GM21367 (cell line): ENCODE measurements around the gene CIB4.

Source experiments
- ATAC-seq: cut with Tn5 transposase; IDR thresholded peaks from one replicate; pipeline ENCODE4 v1.9.1; 2021; ENCODE audit not compliant: unreplicated experiment

Gene CIB4

DNA sequence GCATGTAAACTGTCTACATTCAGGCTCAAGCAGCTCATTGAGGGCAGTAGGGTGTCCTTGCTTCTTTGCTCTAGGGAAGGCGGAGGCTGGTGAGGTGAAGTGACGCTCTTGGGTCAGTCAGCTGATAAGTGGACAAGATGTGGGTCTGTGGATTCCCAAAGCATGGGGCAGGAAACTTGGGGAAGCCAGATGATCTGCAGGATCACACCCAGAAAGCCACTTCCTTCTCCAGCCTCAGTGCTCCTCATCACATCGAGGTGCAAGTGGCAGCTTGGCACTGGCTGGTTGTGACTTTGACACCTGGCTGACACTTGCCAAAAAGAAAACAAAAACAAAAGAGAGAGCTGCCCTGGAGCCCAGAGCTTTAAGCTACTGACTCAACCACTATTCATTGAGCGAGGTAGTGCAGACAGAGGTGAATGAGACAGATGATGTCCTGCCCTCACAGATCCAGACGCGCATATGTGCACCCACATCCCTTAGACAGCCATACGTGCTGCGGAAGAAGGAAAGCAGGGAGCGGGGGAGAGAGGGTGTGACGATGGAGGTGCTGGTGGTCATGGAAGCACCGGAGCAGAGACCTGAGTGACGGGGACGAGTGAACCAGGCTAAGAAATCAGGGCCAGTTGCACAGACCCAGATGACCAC is 3.1 kb upstream of the CIB4 start:
- ATAC-seq: no peak

DNA sequence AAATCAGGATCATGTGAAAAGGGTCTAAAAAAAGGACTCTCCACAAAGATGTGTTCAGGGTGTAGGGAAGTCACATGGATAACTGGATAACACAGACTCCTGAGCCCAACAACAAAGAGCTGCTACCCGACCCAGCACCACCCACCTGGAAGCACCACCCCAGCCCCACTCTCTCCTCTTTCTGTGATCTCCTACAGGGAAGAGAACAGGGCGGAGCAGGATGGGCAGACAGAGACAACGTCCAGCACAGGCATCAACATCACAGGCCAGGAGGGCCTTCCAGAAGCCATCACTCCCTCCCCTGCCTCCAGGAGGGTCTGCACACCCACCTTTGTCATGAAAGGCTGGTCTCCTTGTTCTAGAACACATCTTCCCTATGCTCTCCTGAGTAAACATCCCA is 1.3 kb upstream of the CIB4 start:
- ATAC-seq: no peak

DNA sequence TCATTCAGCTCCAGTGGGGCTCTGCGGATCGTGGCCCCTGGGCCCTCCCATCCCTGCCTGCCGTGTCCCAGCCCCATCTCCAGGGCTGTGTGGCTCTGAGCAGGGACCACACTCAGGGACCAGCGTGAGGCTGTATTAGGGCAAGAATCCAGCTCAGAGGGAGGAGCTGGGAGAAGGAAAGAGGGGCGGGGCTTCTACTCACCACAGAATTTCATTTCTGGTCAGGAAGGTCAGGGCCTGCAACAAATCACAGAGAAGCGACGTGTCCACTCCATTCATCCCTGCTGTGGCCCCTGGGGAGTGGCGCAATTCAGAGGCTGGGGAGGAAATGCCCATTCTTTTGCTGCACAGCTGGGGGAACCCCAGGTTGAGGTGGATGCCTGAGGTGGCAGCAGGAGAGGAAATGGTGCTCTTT is 828 bp downstream of the CIB4 start:
- ATAC-seq: no peak

DNA sequence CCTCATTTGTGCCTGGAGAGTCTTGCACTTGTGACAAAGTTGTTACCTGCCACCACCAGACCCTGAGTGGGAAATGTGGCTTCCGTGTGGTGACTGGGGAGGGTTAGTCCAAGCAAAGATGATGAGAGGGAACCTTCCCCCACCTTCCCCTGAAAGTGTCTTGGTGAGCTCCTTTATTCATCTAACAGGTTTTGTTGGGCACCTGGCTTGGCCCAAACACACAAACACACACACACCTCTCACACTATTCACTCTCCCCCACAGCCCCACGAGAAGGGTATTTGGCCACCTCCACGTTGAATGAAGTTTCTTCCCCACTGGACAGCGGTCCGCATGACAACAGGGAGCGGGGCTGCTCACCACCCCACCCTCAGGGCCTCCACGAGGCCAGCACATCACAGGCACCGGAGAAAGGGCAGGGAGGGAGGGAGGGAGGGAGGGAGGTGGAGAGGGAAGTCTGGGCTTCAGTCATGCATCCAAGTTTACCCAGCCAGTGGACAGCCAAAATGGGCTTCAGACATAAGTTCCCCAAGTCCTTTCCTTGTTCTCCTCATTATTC is 1.4 kb downstream of the CIB4 start:
- ATAC-seq: no peak

DNA sequence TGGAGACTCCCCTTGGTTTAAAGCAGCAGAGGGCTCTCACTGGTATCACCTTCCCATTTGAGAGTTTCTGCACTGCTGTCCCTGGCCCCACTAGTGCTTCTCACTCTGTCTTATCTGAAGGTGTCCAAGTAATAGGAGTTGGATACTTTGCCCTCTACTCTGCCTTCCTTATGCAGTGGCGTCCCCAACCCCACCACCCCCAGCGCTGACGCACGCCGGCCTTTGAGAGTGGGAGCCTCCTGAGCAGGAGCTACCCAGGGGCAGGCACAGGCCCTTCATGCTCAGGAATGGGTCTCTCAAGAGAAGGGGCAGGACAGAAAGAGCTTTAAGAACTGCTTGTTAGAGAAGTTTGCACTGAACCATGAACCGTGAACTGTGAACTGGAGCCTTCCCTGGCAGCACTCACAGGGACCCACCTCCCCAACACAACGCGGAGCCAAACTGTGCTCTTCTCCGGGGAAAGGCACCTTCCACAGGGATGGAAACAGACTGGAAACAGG is 3.3 kb downstream of the CIB4 start:
- ATAC-seq: no peak

DNA sequence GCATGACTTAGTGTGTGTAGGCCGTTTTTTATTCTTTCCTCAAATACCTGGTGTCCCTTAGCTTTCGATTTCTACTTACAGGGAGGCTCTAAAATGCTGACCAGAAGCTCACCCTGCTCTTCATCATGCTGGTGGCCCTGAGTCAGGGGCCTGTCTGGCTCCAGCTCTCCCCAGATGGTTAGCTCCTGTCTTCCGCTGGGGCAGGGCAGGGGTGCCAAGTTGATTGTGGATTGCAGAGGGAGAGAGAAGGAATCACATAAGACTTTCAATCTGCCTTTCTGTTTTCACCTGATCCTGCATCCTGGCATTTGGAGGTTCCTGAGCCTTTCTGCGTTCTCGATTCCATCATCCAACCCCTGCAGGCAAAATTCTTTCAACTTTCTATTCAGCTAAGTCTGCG is 4.2 kb downstream of the CIB4 start:
- ATAC-seq: no peak

DNA sequence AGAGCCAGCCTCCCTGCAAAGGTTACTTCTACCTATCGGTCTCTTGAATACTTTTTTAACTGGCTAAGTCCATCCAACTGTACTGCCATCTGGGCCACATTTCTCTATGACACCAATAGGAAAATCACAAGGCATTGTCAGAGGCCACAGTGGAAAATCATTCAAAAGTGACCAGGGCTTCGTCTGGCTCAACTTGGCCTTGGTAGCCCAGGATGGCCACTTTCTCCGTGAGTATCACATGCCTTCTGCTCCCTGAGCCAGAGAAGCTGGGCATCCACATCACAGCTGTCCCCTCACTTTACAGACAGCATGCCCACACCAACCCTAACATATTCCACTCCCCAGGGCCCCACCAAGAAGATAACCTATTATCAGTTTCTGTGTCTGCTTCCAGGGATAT is 5.8 kb downstream of the CIB4 start:
- ATAC-seq: no peak

DNA sequence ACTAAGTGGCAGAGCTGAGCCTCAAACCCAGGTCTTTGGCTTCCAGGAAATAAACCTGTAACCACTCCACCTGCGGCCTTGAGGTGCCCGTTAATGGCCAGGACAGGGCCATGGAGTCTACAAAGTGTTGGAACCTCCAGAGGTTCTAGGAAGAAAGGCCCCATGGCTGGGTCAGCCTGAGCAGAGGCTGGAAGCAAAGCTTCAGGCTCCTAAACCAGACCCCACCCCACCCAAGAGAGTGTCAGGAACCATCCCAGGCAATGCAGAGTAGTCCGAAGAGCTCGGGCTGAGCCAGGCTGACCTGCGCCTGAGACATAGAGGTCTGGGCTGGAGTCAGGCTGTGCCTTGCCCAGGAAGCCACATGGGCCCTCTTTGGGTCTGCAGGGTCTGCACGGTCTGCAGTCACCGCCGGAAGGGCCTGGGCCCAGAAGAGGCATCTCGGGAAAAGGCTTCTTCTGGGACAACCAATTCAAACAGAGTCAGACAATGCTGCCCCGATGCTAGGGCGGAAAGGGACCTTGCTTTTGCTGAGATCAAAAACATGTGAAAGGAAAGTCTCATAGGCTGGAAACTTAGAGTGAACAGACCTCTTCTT is 6.4 kb downstream of the CIB4 start:
- no peak for ATAC-seq

DNA sequence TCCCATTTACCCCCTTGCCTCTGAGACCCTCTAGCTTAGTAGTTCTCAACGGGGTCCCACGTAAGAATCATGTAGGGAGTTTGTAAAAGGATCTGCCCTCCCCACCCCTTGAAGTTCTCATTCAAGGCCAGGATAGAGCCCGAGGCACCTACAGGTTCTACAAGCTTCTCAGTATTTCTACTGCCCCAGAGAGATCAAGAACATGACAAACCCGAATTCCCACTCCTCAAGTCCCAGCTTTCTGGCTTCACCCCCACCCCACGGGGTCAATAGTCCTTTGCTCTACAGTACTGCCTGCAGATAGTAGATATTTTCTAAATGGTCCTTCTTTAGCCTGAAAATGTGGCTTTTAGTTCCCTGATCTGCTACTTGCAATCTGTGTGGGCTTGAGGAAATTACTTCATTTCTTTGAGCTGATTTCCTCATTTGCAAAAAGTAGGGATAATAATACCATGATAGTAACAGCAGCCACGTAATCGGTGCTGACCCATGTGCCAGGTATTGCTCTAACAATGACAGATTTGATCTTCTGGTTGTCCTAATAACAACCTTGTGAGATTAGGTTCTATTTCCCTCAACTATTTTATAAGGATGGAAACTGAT is 7.1 kb downstream of the CIB4 start:
- no peak for ATAC-seq

DNA sequence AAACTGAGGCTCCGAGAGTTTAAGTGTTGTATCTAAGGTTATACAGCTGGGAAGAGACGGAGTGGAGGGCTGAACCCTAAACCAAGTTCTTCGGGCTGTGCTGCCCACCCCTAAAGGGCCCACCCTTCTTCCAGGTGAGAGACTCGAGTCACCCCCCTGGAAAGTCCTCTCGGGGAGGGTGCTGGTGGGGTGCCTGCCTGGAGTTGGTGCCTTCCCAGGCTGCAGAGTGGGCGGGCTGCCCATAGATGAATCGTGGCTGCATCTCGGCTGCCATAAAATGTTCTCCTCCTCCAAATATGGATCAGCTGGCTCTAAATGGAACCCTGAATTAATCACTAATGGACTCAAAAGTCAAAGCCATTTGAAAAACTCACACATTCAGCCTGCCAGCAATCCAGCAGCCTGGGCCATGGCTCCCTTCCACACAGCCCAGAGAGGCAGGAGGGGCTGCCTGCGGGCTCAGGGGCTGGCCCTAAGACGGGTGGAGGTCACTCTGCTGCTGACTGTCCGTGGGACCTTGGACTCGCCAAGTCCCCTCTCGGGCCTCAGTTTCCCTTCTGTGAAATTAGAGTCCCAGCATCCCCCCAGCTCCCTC is 7.7 kb downstream of the CIB4 start:
- no peak for ATAC-seq

DNA sequence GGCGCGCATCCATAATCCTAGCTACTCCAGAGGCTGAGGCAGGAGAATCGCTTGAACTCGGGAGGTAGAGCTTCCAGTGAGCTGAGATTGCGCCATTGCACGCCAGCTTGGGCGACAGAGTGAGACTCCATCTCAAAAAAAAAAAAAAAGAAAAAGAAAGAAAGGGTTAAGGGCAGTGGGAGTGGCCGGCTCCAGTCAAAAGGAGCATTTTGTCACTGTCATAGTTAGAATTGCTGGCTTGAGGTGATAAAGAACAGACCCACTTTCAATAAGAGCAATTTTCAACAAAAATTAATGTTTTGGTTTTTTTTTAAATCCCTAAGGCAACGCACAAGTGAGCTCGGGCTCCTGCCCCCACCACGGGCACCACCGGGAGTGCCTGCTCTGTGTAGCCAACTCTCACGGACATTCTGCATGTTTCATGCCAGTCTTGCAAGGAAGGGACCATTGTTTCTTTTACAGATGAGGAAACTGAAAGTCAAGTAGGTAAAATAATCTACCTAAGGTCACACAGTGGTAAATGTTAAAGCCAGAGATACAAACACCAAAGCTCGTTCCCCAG is 8.5 kb downstream of the CIB4 start:
- no peak for ATAC-seq

DNA sequence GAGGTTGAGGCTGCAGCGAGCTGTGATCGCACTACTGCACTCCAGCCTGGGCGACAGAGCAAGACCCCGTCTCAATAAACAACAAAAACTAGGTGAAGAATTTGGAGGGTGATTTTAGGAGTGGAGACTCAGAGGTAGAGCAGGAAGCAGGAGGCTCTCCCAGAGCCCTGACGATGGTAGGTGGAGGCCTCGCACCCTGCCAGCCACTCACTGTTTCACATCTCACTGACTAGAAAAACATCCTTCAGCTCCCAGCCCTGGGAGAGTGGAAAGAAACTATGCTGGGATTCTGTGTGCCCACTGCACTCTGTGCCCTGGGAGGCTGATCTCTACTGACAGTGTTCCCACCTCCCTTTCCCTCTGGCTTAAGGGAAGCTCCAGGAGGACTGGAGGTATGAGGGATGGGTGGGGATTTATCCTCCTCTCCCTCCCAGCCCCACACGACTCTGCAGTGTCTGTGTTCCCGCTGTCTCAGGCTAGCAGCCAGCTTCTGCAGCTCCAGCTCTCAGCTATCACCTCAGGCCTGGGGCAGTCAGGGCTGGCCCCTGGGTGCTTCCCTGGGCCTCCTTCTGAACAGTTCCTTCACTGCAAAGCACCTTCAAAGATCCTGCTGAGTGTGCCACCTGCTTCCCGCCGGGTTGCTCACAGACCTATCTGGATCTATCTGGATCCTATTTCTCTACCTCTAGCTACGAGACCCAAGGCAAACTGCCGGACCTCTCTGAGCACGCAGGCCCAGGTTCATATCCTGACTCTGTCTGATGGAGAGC is 9.6 kb downstream of the CIB4 start:
- ATAC-seq: no peak

DNA sequence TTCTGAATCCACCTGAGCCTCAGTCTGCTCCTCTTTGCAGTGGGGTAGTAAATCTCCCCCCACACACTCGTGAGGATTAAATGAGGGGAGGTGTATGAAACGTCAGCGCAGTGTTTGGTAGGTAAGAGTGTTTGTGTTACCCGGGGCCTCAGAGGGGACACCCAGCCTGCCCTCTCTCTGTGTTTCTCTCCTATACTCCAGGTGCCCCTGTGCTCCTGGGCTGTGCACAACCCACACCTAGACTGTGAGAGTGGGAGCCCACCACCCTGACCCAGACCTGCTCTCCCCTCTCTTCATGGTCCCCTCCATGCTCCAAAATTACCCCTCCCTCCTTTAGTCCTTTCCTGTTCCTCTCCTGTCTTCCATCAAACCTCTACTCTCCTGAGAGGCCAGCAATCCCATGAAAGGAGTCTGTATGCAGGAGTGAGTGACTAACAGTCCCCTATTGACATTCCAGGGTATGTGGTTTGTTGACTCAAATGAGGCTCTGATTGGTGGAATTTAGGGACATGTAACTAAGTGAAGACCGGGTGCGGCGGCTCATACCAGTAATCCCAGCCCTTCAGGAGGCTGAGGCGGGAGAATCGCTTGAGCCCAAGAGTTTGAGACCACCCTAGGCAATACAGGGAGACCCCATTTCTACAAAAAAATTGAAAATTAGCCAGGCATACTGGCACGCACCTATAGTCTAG is 10.4 kb downstream of the CIB4 start:
- no peak for ATAC-seq

DNA sequence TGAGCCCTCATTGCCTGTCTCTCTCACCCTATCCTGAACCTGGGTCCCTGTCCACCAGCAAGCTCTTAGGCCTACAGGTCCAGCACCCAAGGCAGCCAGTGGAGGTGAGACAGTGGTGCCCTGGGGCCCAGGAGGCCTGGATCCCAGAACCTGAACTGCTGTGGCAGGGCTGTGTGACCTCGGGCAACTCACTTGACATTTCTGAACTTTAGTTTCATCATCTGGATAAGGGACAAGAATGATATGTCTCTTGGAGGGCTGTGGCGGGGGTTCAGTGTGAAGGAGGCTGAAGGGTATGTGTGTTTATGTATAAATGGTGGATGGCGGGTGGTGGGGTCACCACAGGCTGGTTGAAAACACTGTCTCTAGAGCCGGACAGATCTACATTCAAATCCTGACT is 10.9 kb downstream of the CIB4 start:
- ATAC-seq: no peak

DNA sequence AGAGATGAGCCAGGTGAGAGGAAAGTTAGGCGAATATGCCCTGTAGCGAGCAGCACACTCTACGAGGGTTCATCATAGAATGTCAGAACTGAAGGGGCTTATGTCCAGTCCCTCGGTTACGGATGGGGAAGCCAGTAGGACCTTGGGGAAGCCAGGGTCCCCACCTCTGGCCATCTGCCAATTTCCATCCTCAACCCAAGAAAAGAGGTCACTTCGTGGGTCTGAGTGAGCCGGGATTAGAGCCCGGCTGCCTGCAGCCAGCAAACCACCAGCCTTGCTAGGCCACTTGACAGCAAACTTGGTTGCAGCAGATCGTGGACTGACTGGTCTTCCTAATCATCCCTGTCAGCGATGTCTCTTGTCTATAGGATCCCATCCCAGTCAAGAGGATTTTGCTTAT is 11.4 kb downstream of the CIB4 start:
- ATAC-seq: no peak

DNA sequence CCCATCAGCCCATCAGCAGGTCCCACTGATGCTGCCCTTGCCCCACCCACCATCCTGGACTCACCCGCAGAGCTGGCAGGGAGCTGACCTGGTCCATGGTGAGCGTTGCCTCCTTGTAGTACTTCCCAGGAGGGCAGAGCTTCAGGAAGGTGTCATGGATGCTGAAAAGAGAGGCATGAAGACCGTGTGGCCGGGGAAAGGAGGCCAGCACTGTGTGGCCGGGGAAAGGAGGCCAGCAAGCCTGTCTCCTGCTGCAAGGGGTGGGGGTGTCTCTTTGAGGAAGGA is 11.9 kb downstream of the CIB4 start:
- ATAC-seq: no peak

DNA sequence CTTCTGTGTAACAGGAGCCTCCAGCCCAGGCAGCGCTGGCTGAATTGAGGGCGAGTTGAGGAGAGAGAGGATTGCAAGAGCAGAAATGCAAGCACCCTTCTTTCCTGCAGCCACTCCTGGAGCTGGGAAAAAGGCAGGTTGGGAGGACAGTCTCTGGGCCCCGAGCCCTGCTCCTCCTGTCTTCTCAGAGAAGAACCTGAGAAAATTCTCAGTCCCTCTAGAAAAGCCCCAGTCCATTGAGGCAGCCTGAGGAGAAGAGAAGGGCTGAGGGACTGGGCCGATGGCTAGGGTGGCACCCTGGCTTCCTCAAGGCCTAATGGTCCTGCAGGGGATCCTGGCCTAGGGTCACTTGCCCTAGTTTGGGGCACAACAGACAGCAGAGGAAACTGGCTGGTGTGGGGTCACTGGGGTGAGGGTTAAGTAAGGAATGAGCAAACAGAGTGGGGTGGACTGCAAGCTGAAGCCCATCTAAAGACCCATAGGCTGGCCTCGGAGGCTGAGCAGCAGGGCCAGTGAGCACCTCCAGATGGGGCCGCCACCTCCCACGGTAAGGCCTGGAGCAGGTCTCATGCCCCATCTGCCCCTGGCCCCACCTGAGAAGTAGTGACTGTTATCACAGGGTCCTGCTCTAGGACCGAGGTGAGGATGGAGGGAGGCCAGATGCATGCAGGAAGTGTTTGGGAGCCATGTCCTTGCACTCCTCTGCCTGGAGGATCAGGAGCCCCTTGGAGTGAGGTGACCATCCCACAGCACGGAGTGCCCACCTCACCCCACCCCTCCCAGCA is 12.4 kb downstream of the CIB4 start:
- ATAC-seq: no peak

DNA sequence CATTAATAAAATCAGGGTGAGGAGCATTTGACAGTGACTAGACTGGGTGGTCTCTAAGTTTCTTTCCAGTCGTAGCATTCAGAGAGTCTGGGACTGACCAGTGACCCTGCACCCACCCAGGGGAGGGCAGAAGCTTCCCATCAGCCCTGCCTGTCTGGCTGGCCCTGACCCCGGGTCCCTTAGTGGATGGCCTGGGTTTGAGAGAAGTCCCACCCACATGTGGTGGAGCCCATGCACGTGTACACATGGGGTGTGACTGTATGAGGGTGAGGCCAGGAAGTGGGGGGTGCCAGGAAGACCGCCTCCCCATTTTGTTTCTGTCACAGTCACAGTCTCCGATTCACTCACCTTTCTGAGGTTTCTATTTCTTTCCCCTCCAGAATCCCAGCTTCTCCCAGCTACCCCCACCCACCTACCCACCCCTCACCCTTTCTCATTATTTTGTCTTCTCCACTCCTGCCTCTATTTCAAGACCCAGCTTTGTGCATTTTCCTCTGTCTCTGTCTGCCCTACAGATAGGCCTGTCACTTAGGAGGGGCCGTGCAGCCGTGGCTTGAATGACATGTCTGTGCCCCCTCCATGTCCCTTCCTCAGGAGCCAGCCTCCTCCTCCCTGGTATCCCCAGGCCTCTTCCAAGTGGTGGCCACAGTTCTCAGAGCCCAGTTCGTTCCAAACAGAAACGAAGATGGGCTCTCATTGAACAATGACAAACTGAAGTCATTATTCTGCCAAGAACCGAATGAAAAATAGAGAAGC is 13.6 kb downstream of the CIB4 start:
- no peak for ATAC-seq

DNA sequence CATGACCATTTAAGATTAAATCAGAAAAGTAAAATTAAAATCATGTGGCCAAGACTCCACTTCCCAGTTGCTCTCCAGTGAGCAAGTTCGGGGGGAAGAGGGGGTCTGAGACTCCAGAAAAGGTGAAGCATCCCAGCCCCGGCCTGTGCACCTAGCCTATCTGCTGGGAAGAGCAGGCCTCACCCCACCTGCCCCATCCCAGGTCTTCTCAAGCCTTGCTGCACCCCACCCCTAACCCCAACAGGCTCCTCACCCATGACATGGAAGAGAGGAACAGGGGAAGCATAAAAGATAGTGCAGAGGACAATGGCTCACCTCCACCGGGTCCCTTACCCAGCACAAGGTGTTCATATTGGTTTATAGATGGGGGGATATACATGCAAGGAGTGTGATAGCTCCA is 14.6 kb downstream of the CIB4 start:
- no peak for ATAC-seq
